Epidermal melanocyte (primary cell): Measurements from ENCODE around the gene ADAD2.
A peak's percentile ranks its signal among the peaks of the same experiment; 100 is the strongest.

Experiments
- DNase-seq: peaks from one replicate; pipeline ENCODE4 v3.0.0; 2011; ENCODE audit warnings: low spot score; ENCODE audit not compliant: insufficient read length

The ADAD2 gene

GRCh38 chr16:84176192-84177053 is 14.5 kb upstream of the ADAD2 start:
- DNase-seq: no peak

- no peak for DNase-seq
Measured at GRCh38 chr16:84177741-84178073, 13.2 kb upstream of the ADAD2 start.

- no peak for DNase-seq
Measured at GRCh38 chr16:84178146-84178765, 12.7 kb upstream of the ADAD2 start.

- no peak for DNase-seq
Measured at GRCh38 chr16:84178892-84179611, 11.9 kb upstream of the ADAD2 start.

- no peak for DNase-seq
Measured at GRCh38 chr16:84179612-84180320, 11.2 kb upstream of the ADAD2 start.

- DNase-seq: no peak
Measured at GRCh38 chr16:84180519-84181140, 10.3 kb upstream of the ADAD2 start.

GRCh38 chr16:84181144-84181915 is 9.6 kb upstream of the ADAD2 start:
- DNase-seq: no peak

GRCh38 chr16:84182104-84182503 is 8.9 kb upstream of the ADAD2 start:
- no peak for DNase-seq

GRCh38 chr16:84182680-84183571 is 8.0 kb upstream of the ADAD2 start:
- DNase-seq: no peak

- no peak for DNase-seq
Measured at GRCh38 chr16:84183572-84183875, 7.4 kb upstream of the ADAD2 start.

GRCh38 chr16:84183911-84184591 is 6.9 kb upstream of the ADAD2 start:
- DNase-seq: no peak

- no peak for DNase-seq
Measured at GRCh38 chr16:84184775-84185174, 6.2 kb upstream of the ADAD2 start.

GRCh38 chr16:84186685-84187437 is 4.1 kb upstream of the ADAD2 start, which contains the start of gene TAF1C:
TAF1C (minus strand) TSS chr16:84187057; CDS start chr16:84184988, 2,069 bp downstream.
- peak; percentile 98 for DNase-seq

- no peak for DNase-seq
Measured at GRCh38 chr16:84191466-84191865, 509 bp downstream of the ADAD2 start.

GRCh38 chr16:84193480-84193879 is 2.5 kb downstream of the ADAD2 start:
- DNase-seq: no peak

GRCh38 chr16:84194018-84194417 is 3.1 kb downstream of the ADAD2 start:
- DNase-seq: no peak

- no peak for DNase-seq
Measured at GRCh38 chr16:84194470-84195200, 3.7 kb downstream of the ADAD2 start.
